Measurements from ENCODE around the gene TUNAR.

DNA sequence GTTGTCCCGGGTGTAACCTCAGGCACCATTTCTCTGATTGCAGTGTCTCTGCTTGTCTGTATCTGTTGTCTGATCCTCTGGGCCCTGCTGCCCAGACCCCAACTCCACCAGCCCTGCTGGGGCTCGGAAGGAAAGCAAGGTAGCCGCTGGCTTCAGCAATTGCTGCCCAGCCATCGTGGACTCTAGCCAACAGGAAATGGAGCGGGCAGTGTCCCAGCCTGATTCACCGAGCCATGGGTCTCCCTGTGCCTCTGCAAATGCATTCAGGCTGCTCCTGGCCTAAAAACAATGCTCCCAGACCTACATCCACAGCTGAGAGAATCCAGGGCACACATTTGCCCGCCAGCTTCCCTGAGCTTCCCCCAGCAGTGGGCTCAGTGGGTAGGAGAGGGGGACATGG lies 9.2 kb downstream of the TUNAR start:
- TF ChIP-seq, protein P1, sequence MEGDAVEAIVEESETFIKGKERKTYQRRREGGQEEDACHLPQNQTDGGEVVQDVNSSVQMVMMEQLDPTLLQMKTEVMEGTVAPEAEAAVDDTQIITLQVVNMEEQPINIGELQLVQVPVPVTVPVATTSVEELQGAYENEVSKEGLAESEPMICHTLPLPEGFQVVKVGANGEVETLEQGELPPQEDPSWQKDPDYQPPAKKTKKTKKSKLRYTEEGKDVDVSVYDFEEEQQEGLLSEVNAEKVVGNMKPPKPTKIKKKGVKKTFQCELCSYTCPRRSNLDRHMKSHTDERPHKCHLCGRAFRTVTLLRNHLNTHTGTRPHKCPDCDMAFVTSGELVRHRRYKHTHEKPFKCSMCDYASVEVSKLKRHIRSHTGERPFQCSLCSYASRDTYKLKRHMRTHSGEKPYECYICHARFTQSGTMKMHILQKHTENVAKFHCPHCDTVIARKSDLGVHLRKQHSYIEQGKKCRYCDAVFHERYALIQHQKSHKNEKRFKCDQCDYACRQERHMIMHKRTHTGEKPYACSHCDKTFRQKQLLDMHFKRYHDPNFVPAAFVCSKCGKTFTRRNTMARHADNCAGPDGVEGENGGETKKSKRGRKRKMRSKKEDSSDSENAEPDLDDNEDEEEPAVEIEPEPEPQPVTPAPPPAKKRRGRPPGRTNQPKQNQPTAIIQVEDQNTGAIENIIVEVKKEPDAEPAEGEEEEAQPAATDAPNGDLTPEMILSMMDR (IDR thresholded peaks at IDR 0.05) = no peak
- TF ChIP-seq POLR2A (IDR thresholded peaks at IDR 0.05) = no peak
